ENCODE data around the gene PDCD11. TPM values are rescaled to one million over a fixed set of nuclear protein-coding genes. Genes with fewer than 3 reads are reported as not detected.

PDCD11 gene
- total RNA-seq, 2 donors from 2014 or later: 13.0 to 32.0 TPM

GRCh38 chr10:103493916-103494877 lies 97.8 kb downstream of the PDCD11 start:
- intact Hi-C loops (cut with DNase I): no loop called here
- 2 to 10% methylated on average over 13 to 87 of the region's 92 CpGs for WGBS, 2 donors
- TF ChIP-seq, protein P1, sequence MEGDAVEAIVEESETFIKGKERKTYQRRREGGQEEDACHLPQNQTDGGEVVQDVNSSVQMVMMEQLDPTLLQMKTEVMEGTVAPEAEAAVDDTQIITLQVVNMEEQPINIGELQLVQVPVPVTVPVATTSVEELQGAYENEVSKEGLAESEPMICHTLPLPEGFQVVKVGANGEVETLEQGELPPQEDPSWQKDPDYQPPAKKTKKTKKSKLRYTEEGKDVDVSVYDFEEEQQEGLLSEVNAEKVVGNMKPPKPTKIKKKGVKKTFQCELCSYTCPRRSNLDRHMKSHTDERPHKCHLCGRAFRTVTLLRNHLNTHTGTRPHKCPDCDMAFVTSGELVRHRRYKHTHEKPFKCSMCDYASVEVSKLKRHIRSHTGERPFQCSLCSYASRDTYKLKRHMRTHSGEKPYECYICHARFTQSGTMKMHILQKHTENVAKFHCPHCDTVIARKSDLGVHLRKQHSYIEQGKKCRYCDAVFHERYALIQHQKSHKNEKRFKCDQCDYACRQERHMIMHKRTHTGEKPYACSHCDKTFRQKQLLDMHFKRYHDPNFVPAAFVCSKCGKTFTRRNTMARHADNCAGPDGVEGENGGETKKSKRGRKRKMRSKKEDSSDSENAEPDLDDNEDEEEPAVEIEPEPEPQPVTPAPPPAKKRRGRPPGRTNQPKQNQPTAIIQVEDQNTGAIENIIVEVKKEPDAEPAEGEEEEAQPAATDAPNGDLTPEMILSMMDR (IDR thresholded peaks at IDR 0.05): no peak
- TF ChIP-seq POLR2A (IDR thresholded peaks at IDR 0.05): peak in 1 of 3 donors; percentile 20
- ATAC-seq (peak; percentile 62), DNase-seq (peak; percentile 29 to 46 (median 40))
- no peaks in the 10 kb centered on the region for H3K9me3 ChIP-seq
- H3K36me3 ChIP-seq (replicated peaks in 1 of 2; ENCODE audit: insufficient read depth in 1 of 2, low read depth in 2 of 2): no peaks in the 10 kb centered on the region
- peak overlapping the region; percentile 36 to 80 (median 58) for H3K27ac ChIP-seq
- H3K4me1 ChIP-seq: peaks cover 20% of the 10 kb centered on the region
- H3K4me3 ChIP-seq: peak overlapping the region; percentile 19 to 23
- no peaks in the 10 kb centered on the region for H3K27me3 ChIP-seq

DNA sequence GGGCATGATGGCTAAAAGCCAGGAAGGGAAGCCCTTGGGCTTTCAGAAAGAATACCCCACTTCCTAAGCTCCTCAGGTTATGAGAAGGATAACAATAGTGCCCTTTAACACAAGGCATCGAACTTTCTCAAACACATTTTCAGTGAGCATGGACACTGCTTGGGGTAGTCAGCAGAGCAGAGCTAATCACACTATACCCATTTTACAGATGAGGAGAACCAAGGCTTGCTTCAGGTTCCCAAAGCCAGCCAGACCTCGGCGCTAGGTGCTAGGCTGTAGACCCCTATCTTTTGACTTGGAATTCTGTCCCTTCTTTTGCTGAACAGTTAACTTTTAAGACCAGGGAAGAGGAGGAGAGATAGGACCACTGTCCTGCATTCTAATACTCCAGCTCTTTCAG lies 98.9 kb downstream of the PDCD11 start:
- Histone ChIP-seq H3K27me3 (no peaks in the 10 kb centered on the region), H3K36me3 (replicated peaks in 1 of 2; ENCODE audit: insufficient read depth in 1 of 2, low read depth in 2 of 2) (no peaks in the 10 kb centered on the region), H3K4me3 (no peak overlapping the region), H3K27ac (peak overlapping the region in 3 of 4 donors; percentile 40 to 80 (median 75)), H3K9me3 (no peaks in the 10 kb centered on the region), H3K4me1 (peaks cover 20% of the 10 kb centered on the region)
- TF ChIP-seq, protein P1 (IDR thresholded peaks at IDR 0.05): no peak
- ATAC-seq (no peak), DNase-seq (no peak)
- 57 to 74% methylated on average over 3 of the region's 3 CpGs for WGBS, 2 donors
- intact Hi-C loops (cut with DNase I): no loop called here

MicroRNA genes within 50 kb of the gene (microRNA counts, 767-probe panel; counts per million panel counts)
- 0 to 736 counts per million in 2 donors for microRNA hsa-miR-1307-3p

Small RNA genes lying within 50 kb of the gene (microRNA-seq; reads per million reads assigned to microRNA genes)
- 613 to 682 reads per million in 2 donors for gene MIR1307 (ENCODE audit: borderline number of aligned reads in 2 of 2, borderline replicate concordance in 2 of 2)

Other genes starting within 250 kb of the PDCD11 start
- 10 to 100 TPM; 32.0 to 43.1 TPM for gene NT5C2, start 203.4 kb upstream of the PDCD11 start, total RNA-seq
- gene RPEL1, start 150.7 kb upstream of the PDCD11 start, total RNA-seq: not detected
- 1 to 10 TPM; 2.3 to 4.7 TPM for gene INA, start 119.5 kb upstream of the PDCD11 start, total RNA-seq
- gene PCGF6, start 45.5 kb upstream of the PDCD11 start, total RNA-seq: 10 to 100 TPM in 1 of 2 donors, 1 to 10 TPM in 1; 9.6 to 37.9 TPM
- gene TAF5, start 28.6 kb upstream of the PDCD11 start, total RNA-seq: 1 to 10 TPM; 2.0 to 5.7 TPM
- gene ATP5MK, start 151 bp upstream of the PDCD11 start, total RNA-seq: 10 to 100 TPM; 75.5 to 85.6 TPM
- gene CALHM2, start 55.7 kb downstream of the PDCD11 start, total RNA-seq: 10 to 100 TPM; 11.4 to 17.8 TPM
- gene CALHM1, start 62.3 kb downstream of the PDCD11 start, total RNA-seq: not detected
- under 1 TPM in 1 of 2 donors, not detected in 1; 0.52 TPM for gene CALHM3, start 82.6 kb downstream of the PDCD11 start, total RNA-seq
- gene NEURL1, start 97.1 kb downstream of the PDCD11 start, total RNA-seq: 10 to 100 TPM; 25.1 to 25.7 TPM